CD4-positive, alpha-beta T cell treated with Interleukin-6 for 4 hours (primary cell): ENCODE measurements around the gene FASN.

ENCODE experiments used
- DNase-seq: peaks from one replicate; pipeline ENCODE4 v3.0.0-alpha.2; 2020; ENCODE audit warnings: mixed read lengths

The FASN gene

DNA sequence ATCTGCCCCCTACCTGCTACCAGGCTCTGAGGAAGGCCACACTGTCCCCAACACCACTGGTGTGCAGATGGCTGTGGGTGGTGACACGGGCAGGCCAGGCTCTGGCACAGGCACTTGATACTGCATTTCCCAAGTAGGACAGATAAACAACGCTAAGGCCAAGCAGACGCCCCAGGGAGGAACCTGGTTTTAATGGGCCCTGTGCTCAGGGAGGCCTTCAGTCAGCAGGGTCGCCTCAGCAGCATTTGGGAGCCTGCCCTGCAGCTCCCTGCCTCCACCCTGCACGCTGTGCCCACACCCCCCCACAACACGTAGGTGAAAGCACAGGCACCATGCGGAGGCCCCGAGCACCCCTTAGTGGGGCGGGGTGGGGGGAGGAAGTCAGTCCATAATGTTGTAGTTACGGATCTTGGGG, 3.3 kb upstream of the FASN start:
- DNase-seq: no peak

DNA sequence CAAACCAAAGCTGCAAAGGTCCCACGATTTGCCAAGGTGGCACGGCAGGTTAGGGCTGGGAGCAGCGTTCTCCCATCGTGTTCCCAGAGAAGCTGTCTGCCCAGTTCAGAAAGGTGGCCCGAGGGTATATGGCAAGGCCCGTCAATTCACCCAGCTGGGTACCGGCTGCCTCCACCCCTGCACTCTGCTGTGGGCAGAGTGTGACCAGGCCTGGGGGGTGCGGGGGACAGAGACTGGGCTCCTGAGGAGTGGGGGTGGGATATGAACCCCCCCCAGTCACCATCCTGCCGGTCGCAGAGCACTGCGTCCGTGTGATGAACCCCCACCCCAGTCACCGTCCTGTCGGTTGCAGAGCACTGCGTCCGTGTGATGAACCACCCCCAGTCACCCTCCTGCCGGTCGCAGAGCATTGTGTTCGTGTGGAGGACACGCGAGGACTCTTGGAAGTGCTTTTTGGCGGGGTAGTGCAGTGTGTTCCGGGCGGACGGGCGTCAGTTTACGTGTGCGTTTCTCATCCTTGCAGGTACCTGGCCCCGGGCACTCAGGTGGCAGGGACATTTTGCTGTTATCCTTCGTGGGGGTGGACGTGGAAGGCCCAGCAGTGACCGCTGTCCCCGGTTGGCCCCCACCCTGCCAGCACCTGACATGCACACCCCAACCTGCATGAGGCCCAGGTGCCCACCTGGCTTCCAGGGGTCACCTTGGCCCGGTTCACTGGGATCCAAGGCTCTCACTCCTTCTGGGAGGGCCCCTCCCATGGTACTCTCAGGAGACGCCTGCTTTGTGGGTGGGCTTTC, 2.7 kb upstream of the FASN start:
- DNase-seq: no peak

DNA sequence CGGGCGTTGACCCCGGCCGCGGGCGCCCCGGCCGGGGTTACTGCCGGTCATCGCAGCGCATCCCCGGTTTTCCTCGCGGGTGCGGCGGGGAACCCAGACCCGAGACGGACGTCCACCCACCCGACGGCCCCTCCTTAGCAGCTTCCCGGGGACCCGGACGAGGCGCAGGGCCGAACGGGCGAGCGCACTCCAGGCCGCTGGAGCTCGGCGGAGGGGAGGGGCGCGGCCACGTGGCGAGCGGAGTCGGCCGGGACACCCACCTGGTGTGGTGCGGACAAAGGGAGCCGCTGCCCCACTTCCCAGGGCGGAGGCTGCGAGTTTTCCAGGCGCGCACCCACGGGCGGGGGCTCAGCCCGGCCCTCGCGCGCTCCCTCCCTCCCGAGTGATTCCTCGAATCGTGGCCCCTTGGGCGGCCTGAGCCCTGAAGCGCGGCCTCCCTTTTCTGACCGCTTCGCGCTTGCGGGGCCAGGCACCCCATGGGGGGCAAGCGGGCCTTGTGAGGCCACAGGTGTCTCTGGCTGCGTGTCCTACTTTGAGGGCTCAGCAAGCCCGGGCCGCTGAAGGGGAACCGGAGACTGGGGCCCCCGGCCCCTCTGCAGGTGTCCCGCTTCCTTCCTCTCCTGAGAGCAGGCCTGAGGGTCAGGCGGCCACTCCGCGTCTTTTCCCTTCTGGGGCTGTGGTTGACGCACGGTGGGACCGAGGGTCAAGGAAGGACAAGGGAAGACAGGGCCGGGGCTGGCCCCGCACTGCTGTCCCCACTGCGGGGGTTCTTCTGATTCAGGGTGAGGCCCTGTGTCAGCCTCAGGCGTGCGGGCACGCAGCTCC, 1.1 kb upstream of the FASN start:
- peak; percentile 22 for DNase-seq

DNA sequence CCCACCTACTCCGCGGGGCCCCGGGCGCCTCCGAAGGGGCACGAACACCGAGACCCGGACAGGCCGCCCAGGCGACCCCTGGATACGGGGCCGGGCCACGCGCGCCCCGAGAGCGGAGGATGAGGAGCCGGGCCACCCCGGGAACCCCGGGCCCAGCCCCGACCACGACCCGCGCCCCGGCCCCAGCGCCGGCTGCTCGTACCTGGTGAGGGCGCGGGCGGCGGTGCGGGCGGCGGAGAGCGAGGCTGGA, 192 bp downstream of the FASN start:
- DNase-seq: no peak

DNA sequence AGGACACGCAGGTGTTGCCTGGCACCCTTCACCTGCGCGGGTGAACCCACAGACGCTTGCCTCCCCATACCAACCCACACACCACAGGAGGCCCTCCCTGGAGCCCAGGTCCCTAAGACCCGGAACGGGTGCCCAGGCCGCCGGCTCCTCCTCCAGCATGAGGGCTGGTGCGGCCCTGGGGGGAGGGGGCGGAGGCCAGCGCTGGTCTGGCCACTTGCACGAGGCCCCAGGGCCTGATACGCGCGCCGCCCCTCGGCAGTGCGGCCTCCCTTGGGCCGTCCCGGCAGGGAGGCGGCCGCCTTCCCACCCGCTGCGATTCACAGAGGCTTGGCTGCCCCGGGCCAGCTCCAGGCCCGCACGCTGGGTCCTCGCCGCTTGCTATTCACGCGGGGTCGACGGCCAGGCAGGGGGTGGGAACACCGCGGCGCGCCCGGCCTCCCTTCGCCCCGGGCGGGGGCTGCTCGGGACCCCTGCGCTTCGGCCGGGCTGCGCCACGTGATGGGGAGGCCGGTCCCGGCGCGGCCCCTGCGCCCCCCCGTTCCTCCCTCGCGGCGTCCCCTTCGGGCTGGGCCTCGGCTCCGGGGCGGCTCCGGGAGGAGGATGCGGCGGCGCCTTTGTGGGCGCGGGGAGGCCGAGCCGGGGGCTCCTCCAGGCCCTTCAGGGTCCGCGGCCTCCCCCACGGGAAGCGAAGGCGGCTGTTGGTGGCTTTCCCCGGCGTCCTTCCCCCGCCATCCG, 685 bp downstream of the FASN start:
- DNase-seq: peak; percentile 23

DNA sequence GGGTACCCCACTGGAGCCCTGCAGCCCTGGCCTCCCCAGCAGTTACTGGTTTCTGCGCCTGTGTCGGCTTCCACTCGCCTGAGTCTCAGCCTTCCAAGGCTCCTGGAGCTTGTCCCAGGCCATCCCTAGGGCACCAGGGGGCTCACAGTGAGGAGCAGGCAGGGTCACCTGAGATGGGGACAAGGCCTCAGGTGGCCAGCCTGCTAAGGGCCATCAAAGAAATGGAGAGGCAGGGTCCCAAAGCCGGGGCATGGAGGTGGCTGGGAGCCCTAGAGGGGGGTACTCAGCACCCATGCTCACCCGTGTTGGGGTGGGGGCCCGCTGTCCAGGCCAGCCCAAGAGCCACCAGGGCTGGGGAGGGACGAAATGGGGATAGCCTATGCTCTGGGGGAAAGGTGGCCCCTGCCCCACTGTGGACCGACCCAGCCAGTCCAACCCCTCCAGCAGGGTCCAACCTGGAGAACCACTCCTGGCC, 1.3 kb downstream of the FASN start:
- no peak for DNase-seq

DNA sequence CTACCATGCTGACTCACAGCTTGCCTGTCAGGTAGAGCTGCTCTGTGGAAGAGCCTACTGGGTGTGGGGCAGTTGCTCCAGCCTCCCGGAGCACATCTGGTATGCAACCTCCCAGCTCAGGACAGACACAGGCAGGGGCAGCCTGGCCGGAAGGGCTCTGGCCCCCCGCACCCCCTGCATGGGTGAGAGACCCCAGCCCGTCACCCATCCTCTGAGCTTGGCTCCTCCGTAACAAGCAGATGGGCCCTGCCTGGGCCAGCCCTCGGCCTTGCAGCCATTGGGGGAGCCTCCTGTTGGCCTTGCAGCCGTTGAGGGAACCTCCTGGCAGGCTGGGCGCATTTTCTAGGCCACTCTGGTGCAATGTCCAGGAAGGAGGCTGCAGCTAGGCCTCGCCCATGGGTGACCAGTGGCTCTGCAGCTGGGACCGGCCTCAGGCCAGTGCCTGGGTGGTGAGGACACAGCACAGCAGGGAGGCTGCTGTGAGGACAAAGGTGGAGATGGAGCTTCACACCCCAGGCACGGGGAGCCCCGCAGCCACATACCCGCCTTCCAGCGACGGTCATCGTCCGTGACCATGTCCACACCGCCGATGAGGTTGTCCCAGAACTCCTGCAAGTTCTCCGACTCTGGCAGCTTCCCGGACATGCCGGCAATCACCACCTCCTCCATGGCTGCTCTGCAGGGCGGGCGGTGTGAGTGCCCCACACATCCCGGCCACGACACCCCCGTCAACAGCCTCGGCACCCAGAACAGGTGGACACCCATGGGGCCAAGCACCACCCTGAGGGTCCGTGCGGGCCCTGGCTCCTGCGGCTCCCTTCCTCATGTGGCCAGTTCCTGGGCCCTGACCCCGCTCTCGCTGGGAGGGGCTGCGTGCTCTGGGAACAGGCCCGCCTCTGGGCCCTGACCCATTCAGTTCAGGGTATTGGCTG, 2.0 kb downstream of the FASN start:
- DNase-seq: no peak

DNA sequence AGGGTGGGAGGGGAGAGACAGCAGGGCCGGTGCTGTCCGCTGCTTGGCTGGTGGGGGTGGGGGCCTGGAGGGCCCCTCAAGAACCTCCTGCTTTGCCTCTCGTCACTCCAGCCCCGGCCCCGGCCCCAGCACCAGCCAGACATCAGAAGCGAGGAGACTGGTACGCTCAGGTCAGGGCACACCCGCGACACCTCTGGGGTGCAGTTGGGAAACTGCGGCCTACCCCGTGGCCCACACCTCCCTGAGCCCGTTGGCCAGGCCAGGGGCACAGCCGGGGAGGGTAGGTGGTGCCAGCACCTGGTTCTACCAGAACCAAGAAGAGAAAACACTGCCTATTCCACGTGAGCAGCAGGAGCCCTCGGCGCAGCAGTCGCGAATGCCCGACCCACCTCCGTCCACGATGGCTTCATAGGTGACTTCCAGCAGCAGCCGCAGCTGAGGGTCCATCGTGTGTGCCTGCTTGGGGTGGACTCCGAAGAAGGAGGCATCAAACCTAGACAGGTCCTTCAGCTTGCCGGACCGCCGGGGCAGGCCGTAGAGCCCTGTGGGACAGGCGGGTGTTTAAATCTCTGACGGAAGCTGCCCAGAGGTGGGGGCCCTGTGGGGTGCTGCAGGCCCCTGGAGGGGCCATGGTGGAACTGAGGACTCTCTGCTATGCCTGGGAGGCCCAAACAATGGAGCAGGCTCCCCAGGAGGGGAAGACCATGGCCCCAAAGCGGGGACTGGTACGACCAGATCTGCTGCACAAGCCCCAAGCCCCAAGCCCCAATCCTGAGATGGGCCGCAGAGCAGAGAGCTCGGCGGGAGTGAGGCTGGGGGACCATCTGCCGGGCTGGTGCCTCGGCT, 2.9 kb downstream of the FASN start:
- DNase-seq: no peak

DNA sequence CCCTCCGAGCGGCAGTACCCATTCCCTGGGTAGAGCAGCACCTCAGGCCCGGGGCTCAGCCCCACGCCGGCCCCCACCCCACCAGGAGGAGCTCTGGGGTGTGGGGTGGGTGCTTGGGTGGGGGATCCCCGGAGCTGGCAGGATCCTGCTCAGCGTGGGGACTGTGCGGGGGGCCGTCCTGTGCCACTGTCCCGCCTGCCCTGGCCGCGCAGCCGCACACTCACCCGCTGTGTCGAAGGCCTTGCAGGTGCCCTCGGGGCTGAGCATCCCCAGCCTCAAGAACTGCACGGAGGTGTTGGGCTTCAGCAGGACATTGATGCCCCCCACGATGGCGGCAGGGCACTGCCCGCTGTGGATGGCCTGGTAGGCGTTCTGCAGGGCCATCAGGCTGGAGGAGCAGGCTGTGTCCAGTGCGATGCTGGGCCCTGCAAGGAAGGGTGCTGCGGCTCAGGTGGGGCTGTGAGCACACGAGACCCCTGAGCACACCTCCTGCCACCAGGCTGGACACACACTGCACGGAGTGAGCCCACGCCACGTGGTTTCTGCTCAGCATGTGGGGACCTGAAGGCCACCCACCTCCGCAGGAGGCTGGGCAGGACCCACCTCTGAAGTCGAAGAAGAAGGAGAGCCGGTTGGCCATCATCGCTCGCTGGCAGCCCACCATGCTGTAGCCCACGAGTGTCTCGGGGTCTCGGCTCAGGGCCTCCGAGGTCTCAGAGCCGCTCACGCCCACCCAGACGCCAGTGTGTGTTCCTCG, 4.9 kb downstream of the FASN start:
- no peak for DNase-seq

DNA sequence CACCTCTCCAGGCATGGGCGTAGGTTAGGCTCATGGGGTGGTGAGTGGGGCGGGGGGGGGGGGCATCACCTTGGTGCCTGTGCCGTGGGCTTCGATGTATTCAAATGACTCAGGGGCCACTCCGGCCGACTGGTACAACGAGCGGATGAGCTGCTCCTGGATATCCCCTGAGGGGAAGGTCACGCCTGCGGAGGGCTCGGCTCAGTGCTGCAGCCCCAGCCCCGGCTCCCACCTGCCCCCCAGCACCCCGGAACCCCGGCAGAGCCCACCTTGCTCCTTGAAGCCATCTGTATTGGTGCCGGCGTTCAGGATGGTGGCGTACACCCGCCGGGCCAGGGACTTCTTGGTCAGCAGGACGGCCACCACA, 5.4 kb downstream of the FASN start:
- no peak for DNase-seq

DNA sequence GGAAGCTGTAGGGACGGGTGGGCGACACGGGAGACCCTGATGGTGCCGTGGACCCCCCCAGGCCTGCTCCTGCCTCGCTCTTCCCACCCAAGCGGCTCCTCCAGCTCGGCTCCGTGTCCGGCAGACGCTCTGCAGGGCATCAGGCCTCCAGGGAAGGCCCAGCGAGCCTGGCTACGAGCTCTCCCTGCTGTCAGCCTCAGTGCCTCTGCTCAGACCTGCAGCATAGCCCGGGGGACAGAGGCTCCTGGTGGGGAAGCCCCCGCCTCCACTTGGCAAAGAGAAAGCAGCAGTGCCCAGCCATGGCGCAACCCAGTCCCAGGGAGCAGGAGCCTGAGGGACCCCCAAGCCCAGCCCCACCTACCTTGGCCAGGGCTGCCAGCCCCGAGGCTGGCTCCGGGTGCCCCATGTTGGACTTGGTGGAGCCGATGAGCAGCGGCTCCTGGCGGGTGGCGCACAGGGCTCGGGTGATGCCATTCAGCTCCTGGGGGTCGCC, 5.9 kb downstream of the FASN start:
- DNase-seq: no peak

DNA sequence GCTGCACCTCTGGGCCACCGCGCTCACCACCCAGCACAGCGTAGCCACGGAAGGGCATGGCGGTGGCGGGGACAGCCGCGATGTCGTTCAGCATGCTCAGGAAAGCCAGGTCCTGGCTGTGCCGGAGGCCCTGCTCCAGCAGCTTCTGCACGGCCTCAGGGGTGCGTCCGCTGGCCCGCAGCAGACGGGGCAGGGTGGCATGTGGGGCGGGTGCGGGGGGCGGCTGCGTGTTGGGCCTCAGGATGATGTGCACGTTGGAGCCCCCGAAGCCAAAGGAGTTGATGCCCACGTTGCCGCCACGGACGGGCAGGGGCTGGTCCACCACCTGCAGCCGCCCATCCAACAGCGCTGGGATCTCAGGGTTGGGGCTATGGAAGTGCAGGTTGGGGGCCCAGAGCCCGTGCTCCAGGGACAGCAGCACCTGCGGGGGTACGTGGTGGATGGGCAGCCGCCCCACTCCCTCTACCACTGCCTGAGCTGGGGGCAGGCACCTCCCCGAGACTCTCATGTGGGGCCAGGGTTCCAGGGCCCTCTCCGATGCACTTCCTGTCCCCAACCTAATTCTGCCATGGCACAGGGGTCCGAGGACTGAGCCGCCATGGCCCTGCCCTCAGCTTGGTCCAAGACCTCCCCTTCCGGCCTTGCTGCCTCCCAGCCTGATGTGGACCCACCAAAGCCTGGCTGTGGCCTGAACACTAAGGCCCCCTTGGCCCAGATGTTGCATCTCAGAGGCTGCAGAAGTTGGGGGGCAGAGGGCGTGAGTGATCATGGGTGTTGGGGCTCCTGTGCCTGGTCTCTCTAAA, 6.6 kb downstream of the FASN start:
- DNase-seq: no peak

DNA sequence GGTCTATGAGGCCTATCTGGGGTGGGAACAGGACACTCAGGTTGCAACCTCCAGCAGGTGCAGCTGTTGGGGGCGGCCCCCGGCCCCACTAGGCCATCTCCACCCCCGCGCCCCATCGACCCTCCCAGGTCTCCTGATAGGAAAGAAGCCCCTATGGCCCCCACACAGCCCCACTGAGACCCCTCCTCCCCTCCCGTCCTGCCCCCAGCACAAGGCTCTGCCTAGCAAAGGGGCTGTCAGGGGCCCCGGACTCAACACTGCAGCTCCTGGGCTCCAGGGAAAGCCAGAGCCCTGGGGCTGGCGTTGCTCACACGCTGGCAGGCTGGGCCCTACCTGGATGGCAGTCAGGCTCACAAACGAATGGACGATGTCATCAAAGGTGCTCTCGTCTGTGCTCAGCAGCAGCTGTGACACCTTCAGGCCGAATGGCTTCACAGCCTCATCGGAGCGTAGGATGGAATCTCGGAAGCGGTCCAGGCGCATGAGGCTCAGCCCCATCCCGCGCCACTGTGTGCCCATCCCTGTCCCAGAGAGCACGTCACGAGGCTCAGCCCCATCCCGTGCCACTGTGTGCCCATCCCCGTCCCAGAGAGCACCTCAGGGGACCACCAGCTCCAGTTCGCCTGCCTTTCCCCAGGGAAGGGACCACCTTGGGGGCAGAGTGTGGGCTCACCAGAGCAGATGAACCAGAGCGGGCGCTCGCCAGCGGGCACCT, 7.3 kb downstream of the FASN start:
- no peak for DNase-seq

DNA sequence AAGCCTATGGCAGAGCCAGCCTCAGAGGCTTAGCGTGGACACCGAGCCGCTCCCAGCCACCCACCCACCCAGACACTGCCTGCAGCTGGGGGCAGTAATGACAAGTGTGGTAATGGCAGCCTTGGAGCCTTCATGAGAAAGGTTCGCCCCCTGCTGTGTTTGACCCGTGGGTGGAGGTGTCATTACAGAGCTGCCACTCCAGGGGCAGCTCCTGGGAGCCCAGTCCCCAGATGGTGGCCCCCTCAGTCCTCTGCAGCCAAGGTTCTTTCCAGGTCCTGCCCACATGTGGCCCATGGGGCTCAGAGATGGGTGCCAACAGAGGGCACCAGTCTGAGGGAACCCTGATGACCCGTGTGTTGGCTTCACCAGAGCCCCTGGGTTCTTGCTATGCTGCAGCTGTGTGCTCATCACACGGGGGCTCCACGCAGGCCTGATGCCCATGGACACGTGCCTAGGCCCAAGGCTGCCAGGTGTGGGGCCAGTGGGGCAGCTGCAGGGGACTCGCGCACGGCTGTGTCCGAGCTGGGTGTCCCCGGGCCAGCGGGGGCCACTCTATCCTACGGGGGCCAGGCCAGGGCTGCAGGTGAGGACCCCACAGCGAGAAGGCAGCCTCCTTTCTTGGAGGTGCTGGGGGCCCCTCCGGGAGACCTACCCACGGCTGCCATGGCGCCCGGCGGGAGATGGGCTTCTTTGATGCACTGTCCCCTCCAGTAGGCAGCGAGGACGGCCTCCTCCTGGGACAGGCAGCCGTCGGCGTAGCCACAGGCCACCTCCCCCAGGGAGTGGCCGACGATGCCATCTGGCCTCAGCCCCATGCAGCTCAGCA, 8.1 kb downstream of the FASN start:
- DNase-seq: no peak

DNA sequence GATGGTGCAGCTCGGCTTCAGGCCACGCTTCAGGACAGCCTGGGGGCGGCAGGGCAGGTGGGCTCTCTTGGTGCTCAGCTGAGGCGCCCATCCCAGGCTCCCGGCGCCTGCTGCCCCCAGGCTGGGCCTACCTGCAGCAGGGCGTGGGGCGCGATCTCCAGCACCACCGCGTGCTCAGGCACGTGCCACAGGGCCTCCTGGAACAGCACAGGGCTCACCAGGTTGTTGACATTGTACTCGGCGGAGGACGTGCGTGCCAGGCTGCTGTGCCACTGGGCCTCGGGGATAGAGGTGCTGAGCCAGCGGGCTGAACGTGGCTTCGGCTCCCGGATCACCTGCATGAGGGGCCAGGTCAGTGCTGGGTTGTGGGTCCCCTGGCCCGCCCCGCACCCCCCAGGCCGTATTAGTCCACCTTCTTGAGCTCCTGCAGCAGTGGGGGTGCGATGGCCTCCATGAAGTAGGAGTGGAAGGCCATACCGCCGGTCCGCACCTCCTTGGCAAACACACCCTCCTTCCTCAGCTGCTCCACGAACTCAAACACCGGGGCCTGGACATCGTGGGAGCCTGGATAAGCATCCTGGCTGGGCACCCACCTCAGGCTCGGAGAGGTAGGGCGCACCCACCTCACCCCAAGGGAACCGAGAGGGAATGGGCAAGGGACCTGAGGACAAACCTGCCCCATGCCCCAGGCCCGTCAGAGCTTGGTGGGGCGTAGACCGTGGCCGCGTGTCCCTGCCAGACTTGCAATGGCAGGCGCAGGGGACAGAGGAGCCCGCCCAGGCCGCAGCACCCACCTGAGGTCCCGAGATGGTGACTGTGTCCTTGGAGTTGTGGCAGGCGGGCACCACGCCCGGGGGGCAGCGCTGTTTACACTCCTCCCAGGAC, 9.0 kb downstream of the FASN start:
- peak; percentile 1 for DNase-seq

DNA sequence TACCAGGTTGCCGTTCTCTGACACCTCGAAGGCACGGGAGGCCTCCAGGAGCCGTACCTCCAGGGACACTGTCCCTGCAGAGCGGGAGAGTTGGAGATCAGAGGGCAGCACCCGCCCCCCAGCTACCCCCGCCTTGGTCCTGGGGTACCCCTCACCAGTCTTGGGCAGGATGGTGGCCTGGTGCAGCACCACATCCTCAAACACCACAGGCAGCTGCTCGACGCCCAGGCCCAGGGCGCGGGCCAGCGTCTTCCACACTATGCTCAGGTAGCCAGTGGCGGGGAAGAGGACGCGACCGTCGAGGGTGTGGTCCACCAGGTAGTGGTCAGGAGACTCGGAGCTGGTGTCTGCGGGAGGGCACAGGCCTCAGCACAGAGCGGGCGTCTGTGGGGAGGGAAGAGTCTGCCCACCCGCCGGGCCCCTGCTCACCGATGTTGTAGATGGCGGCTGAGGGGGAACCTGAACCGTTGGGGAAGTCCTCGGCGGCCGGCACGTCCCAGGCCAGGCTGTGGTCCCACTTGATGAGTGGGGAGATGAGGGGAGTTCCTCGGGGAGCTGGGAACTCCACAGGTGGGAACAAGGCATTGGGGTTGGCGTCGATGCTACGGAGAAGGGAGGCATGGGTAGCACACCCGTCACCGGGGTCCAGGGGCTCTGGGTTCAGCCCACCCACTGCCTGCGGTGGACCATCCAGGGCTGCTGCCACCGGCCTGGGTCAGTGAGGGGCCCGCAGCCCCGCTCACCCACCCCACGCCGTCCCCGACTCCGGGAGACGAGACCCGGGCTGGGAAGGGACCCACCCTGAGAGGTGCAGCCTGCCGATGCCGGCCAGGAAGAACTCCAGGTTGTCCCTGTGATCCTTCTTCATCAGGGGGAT, 9.8 kb downstream of the FASN start:
- DNase-seq: no peak
